ENCODE data around the gene CAPN2.

The CAPN2 gene

DNA sequence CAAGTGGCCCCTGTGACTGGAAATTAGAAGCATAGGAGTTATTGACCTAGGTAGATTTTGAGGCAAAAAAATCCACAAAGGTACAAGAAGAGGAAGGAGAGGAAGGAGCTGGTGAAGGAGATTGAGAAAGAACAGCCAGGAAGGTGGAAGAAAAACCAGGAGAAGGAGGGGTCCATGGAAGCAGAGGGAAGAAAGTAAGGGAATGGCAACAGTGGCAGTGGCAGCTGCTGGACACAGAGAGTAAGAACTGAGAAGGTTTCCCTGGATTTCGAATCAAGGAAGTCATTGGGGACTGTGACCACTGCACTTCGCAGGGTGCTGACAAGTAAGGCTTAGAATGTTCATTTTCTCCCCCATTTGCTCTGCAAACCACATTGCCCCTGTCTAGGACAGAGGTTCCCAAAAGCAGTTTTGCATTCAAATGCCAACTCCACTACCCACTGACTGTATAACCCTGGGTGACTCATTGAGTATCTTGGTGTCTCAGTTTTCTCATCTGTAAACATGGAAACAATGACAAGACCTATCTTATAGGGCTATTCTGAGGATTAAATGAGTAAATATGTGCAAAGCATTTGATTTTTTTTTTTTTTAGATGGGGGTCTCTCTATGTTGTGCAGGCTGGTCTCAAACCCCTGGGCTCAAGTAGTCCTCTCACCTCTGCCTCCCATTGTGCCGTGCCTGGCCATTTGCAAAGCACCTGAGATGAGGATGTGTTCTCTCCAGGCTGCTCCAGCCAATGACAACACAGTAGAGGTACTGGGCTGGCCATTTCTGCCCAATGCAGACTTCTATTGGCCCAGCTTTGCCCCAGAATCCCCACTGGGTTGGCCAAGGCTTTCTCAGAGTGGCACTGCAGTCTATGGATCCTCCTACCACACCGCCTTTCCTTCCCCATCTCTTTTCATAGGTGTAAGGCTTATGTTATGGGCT, 9.3 kb upstream of the CAPN2 start:
- DNase-seq (ENCODE audit: low spot score): peak; percentile 93

DNA sequence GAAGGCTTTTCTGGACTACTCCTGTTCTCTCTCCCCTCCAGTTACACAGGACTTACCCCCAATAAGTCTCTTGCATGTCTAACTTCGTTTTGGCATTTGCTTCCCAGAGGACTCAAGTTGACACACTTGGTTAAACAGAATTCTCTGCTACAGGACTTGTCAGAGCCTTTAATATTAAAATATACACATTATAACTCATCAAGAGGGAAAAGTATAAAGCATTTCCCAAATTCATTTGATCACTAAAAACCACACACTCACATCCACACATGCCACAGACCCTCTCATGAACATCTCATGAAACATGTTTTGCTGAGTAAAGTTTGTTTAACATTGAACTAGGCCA, 8.7 kb upstream of the CAPN2 start:
- no peak for DNase-seq (ENCODE audit: low spot score)

DNA sequence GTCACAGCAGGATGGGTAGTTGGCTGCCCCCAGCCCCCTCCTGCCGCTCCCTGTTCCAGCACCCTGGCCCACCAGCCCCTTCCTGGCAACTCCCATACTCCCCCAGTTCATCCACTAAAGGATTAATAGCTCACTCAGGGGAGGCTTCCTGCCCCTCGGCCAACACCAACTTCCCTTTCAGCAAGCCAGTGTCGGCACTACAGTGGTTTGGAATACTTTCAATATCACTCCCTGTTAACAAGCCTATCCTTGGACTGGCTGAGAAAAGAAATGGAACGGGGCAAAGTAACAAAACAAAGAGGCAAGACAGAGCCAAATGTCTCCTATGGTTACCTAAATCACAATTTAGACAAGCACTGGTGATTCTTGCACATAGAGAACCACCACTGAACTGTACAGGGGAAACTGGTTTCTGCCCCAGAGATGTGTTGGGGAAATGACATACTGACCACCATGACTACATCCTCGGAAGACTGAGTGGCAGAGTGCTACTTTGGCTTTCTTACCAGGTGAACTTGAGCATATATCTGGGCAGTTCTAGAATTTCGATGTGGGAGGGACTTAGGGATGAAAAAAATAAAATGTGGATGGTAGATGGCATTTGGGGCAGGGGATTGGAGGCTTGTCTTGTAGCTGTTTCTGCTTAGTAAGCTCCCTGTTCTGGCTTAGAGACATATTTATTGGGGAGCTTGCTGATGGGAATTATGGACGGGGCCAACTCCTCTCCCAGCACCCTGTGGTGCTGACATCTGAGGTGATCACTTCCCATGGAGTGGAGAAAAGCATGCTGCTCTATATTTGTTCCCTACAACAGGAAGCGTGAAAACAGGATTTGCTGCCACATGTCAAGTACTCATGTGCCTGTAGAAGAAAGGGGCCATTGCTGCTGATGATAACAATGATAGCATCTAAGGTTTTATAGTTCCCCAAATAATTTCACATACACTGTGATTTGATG, 7.1 kb upstream of the CAPN2 start:
- no peak for DNase-seq (ENCODE audit: low spot score)

DNA sequence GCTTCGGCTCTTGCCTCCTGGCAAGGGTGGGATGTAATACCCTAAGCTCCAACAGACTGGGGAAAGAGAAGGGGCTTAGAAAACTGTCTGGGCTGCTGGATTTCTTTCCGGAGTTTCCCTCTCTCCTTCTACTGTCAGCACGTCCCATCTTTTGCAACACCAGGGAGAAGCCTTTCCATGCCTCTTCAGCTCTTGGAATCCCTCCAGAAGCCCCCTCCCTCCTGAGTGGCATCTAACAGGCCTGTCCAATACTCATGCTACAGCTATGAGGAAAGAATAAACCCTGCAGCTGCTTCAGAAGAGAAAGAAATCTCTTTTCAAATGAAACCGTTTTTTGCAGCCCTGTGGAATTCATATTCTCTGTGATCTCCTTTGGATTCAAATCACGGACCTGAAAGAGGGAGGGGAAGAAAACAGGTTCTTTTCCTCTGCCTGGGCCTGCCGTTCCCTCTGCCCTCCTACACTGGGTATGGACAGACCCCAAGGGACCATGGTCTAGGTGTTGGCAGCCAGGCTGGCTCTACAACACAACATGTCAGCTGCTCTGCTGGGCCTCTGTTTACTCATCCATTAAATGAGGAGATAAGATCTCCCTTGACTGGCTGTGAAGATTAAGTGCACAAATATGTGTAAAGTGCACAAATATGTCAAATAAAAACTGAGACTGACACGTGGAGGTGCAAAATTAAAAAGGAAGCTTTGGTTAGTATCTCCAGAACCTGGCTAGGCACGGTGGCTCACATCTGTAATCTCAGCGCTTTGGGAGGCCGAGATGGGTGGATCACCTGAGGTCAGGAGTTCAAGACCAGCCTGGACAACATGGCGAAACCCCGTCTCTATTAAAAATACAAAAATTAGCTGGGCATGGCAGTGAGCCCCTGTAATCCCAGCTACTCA, 6.0 kb upstream of the CAPN2 start:
- no peak for DNase-seq (ENCODE audit: low spot score)

DNA sequence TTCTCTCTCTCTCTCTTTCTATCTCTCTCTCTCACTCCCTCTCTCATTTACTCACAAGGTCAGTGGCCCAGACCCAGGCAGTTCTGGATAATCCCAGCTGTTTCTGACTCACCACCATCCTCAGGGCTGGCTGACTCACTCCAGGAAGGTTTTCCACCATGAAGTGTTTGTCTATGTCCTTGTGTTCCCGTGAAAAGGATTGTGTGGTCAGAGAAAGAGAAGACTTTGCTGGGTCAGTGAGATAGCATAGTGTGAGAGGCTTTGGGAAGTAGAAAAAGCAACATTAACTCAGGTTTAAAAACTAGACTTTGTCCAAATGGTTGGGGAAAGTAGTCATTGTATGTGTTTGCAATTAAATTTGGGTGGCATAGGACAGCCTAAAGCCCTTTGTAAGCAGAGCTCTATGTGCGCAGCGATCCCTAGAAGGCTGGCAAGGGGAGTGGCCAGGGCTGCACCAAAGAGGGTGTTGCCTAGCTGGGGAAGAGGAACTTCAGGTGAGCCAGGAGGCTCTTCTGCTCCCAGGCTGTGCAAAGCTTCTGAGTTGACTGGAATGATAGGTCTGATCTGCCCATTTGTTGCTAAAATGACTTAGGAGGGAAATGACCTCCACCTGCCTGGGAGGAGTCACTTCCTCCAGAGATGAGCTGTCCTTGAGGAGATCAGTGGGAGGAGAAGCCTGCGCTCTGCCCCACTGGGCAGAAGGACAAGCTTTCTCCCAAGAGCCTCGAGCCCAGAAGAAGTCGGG, 4.9 kb upstream of the CAPN2 start:
- DNase-seq (ENCODE audit: low spot score): peak; percentile 98

DNA sequence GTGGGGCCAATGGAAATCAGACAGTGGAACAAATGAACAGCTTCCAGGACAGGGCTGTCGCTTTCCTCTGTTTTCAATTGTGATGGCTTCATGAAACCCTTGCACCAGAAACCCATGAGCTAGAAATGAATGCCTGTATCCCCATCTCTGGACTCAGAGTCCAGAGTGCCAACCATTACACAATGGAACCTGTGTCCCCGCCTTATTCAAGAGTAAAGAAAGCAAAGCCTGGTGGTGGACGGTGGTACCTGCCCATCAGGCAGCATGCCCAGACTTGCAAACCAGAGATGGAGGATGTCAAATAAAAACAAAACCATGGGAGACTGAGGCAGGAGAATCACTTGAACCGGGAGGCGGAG, 4.4 kb upstream of the CAPN2 start:
- no peak for DNase-seq (ENCODE audit: low spot score)

DNA sequence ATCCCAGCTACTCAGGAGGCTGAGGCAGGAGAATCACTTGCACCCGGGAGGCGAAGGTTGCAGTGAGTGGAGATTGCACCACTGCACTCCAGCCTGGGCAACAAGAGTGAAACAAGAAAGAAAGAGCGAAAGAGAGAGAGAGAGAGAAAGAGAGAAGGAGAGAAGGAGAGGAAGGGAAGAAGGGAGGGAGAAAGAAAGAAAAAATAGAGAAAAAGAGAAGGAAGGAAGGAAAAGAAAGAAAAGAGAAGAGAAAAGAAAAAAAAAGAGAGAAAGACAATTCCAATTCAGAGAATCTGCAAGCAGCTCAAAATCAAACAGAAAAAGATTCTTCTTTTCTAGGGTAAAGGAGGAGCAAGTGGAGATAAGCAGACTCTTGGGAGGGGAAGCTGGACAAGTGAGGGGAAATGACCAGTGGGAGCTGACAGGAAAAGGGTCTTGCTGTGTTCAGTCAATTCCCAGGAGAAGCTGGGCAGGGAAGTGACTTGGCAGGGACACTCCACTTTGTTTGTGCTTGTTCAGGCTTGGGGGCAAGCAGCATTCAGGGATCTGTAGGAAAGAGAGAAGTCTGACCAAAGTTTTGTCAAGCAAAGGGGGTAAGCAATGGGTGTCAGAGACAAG, 3.6 kb upstream of the CAPN2 start:
- no peak for DNase-seq (ENCODE audit: low spot score)

DNA sequence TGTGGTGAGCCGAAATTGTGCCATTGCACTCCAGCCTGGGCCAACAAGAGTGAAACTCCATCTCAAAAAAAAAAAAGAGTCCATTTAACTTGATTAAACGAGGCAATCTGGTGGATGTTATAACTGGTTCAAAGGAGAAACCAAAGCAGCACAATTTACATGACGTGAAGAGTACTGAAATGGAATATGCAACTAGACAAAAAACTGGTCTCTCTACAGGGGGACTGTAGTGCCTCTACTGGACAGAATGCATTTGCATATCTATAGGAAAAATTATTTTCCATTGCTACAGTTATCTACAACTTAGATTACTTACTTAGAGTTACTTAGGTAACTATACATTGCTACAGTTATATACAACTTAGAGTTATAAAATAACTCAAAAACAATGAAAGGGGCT, 2.7 kb upstream of the CAPN2 start:
- DNase-seq (ENCODE audit: low spot score): peak; percentile 81

DNA sequence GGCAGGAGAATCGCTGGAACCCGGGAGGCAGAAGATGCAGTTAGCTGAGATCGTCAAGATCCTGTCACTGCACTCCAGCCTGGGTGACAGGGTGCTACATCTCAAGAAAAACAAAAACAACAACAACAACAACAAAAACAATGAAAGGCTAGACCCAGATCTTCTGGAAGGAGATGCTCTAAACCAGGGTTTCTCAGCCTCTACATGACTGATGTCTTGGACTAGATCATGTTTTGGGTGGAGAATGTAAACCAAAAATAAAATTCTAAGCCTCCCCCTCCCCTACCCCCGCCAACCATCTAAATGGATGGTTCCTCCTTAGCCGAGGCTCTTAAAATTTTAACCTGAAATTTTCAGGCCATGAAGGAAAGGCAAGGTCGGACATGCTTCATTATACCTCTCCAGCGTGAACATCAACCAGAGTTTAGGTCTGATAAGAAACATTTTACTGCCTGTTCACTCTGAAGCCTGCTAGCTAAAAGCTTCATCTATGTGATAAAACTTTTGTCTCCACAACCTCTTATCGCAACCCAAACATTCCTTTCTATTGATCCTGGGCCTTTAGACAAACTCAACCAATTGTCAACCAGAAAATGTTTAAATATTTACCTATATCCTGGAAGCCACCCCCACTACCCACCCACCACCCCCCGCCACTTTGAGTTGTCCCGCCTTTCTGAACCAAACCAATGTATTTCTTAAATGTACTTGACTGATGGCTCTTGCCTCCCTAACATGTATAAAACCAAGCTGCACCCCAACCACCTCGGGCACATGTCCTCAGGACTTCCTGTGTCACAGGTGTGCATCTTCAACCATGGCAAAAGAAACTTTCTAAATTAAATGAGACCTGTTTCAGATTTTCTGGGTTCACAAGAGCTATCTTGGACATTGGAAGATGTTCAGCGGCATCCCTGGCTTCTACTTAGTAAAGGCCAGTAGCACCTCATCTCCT, 1.9 kb upstream of the CAPN2 start:
- DNase-seq (ENCODE audit: low spot score): no peak

DNA sequence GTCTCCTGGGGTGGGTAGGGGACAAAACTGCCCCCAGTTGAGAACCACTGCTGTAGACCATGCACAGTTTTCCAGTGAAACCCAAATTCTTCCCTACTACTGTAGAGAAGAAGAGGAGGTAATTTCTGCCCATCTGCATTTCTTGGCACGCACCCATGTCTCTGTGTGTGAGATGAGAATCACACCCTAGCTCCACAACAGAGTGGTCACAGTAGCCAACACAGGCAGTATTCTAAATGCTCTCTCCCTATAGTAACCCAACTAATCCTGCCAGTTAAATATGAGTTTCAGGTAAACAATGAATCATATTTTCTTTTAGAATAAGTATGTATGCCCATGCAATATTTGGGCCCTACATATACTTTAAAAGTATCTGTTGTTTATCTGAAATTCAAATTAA, 1.2 kb upstream of the CAPN2 start:
- DNase-seq (ENCODE audit: low spot score): peak; percentile 67

DNA sequence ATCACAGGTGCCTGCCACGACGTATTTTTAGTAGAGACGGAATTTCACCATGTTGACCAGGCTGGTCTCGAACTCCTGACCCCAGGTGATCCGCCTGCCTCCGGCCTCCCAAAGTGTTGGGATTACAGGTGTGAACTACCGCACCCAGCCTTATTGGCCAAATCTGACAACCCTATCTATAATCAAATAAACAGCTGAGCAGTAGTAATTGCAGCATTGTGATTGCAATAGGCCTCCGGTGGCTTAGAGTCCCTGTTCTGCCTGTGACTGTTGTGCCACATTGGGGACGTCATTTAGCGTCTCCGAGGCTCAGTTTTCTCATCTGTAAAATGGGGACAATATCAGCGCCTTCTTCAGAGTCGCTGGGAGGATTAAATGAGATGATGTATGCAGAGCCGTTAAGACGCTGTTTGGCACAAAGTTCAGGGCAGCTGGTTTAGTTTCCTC, 569 bp upstream of the CAPN2 start:
- DNase-seq (ENCODE audit: low spot score): peak; percentile 69

DNA sequence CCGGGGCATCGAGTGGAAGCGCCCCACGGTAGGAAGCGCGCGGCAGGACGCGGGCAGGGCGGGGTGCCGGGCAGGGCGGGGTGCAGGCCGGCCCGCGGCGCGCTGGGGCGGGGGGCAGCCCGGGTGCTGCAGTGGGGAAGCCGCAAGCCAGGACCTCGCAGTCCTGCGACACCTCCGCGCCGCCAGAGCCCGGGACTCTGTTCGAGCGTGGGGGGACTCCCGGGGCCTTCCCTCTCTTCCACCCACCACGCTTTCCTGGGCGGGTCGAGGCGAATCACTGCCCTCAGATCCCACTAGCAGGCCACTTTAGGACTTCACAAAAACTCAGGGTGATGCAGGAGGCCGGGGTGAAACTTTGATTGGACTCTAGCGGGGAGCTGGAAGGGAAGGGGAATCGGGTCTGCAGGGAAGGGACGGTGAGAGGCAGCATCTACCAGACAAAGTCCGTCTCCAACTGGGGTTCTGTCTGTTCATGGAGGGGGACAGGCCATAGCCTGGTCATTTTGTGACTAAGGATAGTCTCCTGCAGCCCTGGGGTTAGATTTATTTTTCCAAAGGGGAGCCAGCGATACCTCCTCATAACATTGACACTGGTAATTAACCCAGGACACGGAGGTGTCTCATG, 623 bp downstream of the CAPN2 start:
- DNase-seq (ENCODE audit: low spot score): no peak

DNA sequence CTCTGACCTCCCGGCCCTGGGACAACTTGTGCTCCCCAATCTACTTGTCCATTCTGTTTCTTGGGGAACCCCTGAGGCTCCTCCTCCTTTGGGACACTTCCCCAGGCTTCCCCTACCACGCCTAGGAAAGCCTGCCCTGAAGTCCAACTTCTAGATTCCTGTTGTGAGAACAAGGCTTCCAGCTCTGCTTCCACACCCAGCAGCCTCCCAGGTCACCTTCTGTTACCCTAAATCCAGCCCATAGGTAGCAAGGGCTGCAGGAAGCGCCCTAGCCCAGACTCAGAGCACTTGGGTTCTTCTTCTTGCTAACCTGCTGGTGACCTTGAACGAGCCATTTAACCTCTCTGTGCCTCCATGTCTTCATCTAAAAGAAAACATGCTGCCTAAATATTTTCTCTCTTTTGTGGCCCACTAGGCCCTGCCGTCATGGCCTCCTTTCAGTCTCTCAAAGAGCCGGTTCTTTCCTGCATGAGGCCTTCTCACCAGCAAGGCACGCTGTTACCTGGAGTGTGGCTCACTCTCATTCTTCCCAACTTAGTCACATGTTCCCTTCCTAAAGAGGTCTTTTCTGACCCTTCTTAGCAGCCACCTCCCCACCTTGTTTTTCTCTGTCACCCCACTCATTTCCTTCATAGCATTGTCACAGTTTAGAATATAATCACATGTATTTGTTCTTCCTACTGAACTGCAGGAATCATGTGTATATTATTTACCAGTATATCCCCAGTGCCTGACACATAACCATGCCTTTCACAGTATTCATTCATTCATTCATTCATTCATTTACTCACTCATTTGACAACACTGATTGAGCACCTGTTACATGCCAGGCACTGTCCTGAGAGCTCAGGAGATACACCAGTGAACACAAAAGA, 1.4 kb downstream of the CAPN2 start:
- DNase-seq (ENCODE audit: low spot score): peak; percentile 86

DNA sequence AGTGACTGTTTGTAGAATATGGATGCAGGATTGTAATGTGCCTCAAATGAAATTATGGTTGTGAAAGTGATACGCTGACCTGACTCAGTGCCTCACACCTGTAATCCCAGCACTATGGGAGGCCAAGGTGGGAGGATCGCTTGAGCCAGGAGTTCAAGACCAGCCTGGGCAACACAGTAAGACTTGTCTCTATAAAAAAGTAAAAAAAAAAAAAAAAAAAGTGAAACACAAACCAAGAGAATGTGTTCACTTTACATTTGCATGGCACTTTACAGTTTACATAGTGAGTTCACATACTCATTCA, 2.0 kb downstream of the CAPN2 start:
- no peak for DNase-seq (ENCODE audit: low spot score)

DNA sequence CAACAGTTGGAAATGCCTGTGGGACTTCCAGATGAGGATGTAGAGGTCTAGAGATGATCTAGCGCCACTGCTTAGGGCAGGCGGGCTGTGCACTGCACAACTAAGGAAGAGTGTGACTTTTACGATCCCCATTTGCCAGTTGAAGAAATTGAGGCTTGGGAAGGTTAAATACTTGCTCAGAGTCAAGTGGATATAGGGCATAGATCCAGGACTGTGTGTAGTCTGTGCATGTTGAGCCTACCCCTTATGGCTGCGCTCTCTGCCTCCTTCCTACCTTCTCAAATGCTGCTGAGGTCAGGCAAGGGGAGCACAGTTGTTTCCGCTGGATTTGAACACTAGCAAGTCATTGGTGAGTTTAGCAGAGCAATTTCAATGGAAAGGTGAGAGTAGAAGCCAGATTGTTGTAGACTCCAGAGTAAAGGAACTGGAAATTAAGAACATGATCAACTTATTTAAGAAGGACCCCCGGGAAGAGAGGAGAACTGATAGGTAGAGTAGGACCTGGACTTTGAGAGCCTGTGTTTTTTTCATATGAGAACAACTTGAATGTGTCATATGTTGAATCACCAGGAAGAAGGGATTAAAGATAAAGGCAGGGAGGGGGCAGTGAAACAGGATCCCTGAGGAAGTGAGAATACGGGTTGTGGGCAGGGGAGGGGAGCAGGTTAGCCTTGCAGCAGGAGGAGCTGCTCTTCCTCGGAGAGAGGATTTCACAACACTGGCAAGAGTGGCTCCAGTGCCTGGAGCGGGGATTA, 2.7 kb downstream of the CAPN2 start:
- peak; percentile 95 for DNase-seq (ENCODE audit: low spot score)

DNA sequence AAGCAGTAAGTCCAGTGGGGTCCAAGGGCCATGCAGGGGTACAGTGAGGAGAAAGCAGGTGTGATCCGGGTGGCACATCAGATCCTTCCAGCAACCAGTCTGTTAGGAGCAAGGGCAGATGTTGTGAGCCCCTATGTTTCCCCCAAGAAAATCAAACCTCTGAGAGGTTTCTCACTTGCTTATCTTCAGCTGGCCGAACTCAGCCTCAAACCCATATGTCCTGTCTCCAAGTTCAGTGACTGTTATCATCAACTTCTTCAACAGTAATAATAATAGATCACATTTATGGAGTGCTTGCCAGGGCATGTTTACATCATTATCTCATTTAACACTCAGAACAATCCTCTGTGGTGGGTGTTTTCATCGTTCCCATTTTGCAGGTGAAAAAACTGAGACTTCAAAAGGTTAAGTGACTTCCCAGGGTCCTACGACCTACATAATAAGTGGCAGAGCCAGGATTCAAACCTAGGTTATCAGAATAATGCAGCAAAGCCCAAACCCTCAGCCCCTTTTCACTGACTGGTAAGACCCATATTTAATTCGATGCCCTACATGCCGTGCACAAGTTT, 3.3 kb downstream of the CAPN2 start:
- no peak for DNase-seq (ENCODE audit: low spot score)

DNA sequence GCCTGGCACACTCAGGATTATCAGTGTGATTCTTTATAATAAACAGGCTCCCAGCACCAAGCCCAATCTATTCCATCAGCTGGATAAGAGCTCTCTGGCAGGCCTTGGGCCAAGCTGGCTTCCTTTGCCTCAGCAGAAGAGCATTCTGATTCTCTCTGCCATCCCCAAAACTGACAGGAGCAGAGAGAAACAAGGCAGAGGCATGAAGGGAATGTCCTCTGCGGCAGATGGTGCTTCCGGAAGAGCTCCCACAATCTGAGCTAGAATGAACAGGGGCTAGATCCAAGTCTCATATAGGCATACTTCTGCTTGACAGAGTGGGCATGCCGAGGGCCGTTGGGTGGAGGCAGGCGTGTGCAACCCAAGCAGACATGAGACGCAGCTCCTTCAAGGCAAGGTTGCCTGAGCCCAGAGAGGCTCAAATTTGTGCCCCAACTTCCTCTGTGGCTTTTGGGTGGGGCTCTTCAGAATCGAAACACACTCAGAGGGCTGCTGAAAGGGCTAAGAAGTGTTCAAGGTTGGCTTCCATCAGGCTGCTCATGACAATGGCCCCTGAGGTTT, 4.0 kb downstream of the CAPN2 start:
- DNase-seq (ENCODE audit: low spot score): no peak

All from RKO (cell line).